Endothelial cell of umbilical vein (primary cell): ENCODE data around the gene PRMT9. TPM values are rescaled to one million over a fixed set of nuclear protein-coding genes. Genes with fewer than 3 reads are reported as not detected.

Source experiments
- BruUV-seq: library from RNA; stranded (reverse); fragments of 400-500 nt; replicated peaks from 2 replicates; lab custom pipeline; 2021; lab: Mats Ljungman, UMichigan
- CTCF ChIA-PET: fragments of 300-600, 350-600 bp; sonication (Branson Sonifier 250); formaldehyde crosslinking; loops from one replicate; lab custom pipeline; 2021; ENCODE audit warnings: antibody characterized with exemption, inconsistent platforms; lab: Charles Lee
- POLR2A ChIA-PET: fragments of 300-600, 350-600 bp; sonication (Branson Sonifier 250); formaldehyde crosslinking; loops from one replicate; lab custom pipeline; 2021; ENCODE audit warnings: antibody characterized with exemption, inconsistent platforms; lab: Charles Lee
- DNase-seq: peaks from one replicate; pipeline ENCODE4 v3.0.0-alpha.2; 2011; ENCODE audit warnings: low read depth, low spot score
- FAIRE-seq: peaks from 2 replicates; lab custom pipeline; 2011; peaks lifted over from hg19 to GRCh38; lab: Jason Lieb, UNC
- H2AFZ ChIP-seq: 2 replicates; pipeline ENCODE4 v1.6.0; 2012; ENCODE audit warnings: low read depth, low read length, control low read depth, inconsistent platforms
- H3K27ac ChIP-seq: 2 replicates; pipeline ENCODE4 v1.5.1; 2011; ENCODE audit warnings: low read depth, mild to moderate bottlenecking, control low read depth, low read length, moderate library complexity; ENCODE audit not compliant: insufficient read depth
- H3K27me3 ChIP-seq, 2 experiments: 2 replicates each; pipeline versions ENCODE4 v1.6.0 to v1.6.1; 2011; ENCODE audit warnings: low read length in 2 of 2, mixed read lengths in 1 of 2; ENCODE audit not compliant: control insufficient read depth in 2 of 2, insufficient read depth in 2 of 2
- H3K36me3 ChIP-seq, 2 experiments: 2 replicates in 1 of 2; 3 replicates in 1 of 2; pipeline ENCODE4 v1.5.1; 2011; ENCODE audit warnings: low read length in 2 of 2, mild to moderate bottlenecking in 1 of 2, moderate library complexity in 1 of 2; ENCODE audit not compliant: control insufficient read depth in 2 of 2, insufficient read depth in 2 of 2; ENCODE audit errors: extremely low read depth in 1 of 2
- H3K4me1 ChIP-seq: 3 replicates; pipeline ENCODE4 v1.5.1; 2011; ENCODE audit warnings: mild to moderate bottlenecking, low read length; ENCODE audit not compliant: control insufficient read depth, insufficient read depth; ENCODE audit errors: extremely low read depth
- H3K4me2 ChIP-seq: 2 replicates; pipeline ENCODE4 v1.6.1; 2011; ENCODE audit warnings: low read length, control low read depth, mixed read lengths; ENCODE audit not compliant: insufficient read depth
- H3K4me3 ChIP-seq, 3 experiments: fragments of 200-600 bp in 1 of 3; sonication (generic), shearing (Covaris generic) in 1 of 3; replicated peaks in 1 of 3; 2 replicates each; pipeline ENCODE4 v1.5.1; 2011 to 2016; ENCODE audit warnings: control low read depth in 3 of 3, low read length in 3 of 3, mild to moderate bottlenecking in 2 of 3, inconsistent platforms in 1 of 3, low read depth in 1 of 3, moderate library complexity in 1 of 3; ENCODE audit not compliant: insufficient read depth in 1 of 3
- H3K79me2 ChIP-seq: 2 replicates; pipeline ENCODE4 v1.6.0; 2012; ENCODE audit warnings: low read length, inconsistent platforms; ENCODE audit not compliant: control insufficient read depth, insufficient read depth
- H3K9ac ChIP-seq: replicated peaks from 2 replicates; pipeline ENCODE3; 2011; ENCODE audit warnings: low read length, control low read depth; ENCODE audit not compliant: insufficient read depth; ENCODE audit errors: extremely low read depth
- H3K9me1 ChIP-seq: replicated peaks from 3 replicates; pipeline ENCODE4 v1.6.0; 2011; ENCODE audit warnings: mild to moderate bottlenecking, low read length; ENCODE audit not compliant: control insufficient read depth, insufficient read depth; ENCODE audit errors: extremely low read depth
- H3K9me3 ChIP-seq: replicated peaks from 2 replicates; pipeline ENCODE4 v1.5.1; 2012; ENCODE audit warnings: low read length, inconsistent platforms; ENCODE audit not compliant: control insufficient read depth, insufficient read depth
- H4K20me1 ChIP-seq: replicated peaks from 2 replicates; pipeline ENCODE3; 2011; ENCODE audit warnings: mild to moderate bottlenecking, low read length; ENCODE audit not compliant: control insufficient read depth, insufficient read depth; ENCODE audit errors: extremely low read depth
- GATA2 ChIP-seq: IDR thresholded peaks from 2 replicates; pipeline ENCODE4 v1.7.0; 2011; ENCODE audit warnings: low read depth, mild to moderate bottlenecking, moderate library complexity, mixed read lengths, low read length; ENCODE audit not compliant: insufficient read length, insufficient read depth
- MAX ChIP-seq: IDR thresholded peaks from 2 replicates; pipeline ENCODE4 v1.6.1; 2011; ENCODE audit not compliant: insufficient read depth, insufficient read length
- MYC ChIP-seq: IDR thresholded peaks from one replicate; pipeline ENCODE4 v1.6.1; 2011; ENCODE audit warnings: mild to moderate bottlenecking, low read depth, low read length
- POLR2A ChIP-seq: IDR thresholded peaks from 2 replicates; pipeline ENCODE4 v1.6.1; 2012; ENCODE audit warnings: low read depth, mild to moderate bottlenecking, control low read depth, low read length
- POLR2AphosphoS5 ChIP-seq: IDR thresholded peaks from 2 replicates; pipeline ENCODE4 v1.6.1; 2012; ENCODE audit warnings: low read depth, mild to moderate bottlenecking, control low read depth, low read length, moderate library complexity; ENCODE audit not compliant: insufficient read depth
- dilution Hi-C: fragments of 300-500 bp; cut with MboI; formaldehyde crosslinking; loops from one replicate; pipeline ENCODE4 v1.15.0; 2019; ENCODE audit warnings: low sequenced_read_pairs; ENCODE audit not compliant: extremely low pct_ligation_motif_present
- intact Hi-C: fragments of 100-400 bp; cut with micrococcal nuclease; formaldehyde crosslinking; loops from one replicate; pipeline ENCODE4 v1.10.0; 2022
- polyA plus RNA-seq, 4 experiments: library from polyadenylated mRNA; depleted of rRNA in 3 of 4; stranded (reverse) in 3 of 4; unstranded in 1 of 4; fragments of >200 nt; gene quantifications; 2 replicates each; pipeline versions ENCODE4 v1.2.1 to v1.2.3, GENCODE V29; 2011 to 2012; ENCODE audit warnings: missing spikeins in 1 of 4
- total RNA-seq: library from RNA; stranded (reverse); gene quantifications from 2 replicates; pipeline ENCODE4 v1.2.3, GENCODE V29; 2021
- TF ChIP-seq, protein P1 (sequence below), 2 donors: IDR thresholded peaks; 1 replicate in 1 of 2; 2 replicates in 1 of 2; pipeline ENCODE4 v1.5.1; 2011; ENCODE audit warnings: low read length in 2 of 2, mild to moderate bottlenecking in 2 of 2, moderate library complexity in 2 of 2, control low read depth in 1 of 2, inconsistent platforms in 1 of 2, low read depth in 1 of 2; ENCODE audit not compliant: insufficient read depth in 1 of 2; ENCODE audit errors: extremely low read depth in 1 of 2

PRMT9 gene
- total and polyA plus RNA-seq, 2 donors (not counting 3 experiments of a cell fraction or from before 2014, with no cell fraction given), result 3.2 to 9.0 TPM

DNA sequence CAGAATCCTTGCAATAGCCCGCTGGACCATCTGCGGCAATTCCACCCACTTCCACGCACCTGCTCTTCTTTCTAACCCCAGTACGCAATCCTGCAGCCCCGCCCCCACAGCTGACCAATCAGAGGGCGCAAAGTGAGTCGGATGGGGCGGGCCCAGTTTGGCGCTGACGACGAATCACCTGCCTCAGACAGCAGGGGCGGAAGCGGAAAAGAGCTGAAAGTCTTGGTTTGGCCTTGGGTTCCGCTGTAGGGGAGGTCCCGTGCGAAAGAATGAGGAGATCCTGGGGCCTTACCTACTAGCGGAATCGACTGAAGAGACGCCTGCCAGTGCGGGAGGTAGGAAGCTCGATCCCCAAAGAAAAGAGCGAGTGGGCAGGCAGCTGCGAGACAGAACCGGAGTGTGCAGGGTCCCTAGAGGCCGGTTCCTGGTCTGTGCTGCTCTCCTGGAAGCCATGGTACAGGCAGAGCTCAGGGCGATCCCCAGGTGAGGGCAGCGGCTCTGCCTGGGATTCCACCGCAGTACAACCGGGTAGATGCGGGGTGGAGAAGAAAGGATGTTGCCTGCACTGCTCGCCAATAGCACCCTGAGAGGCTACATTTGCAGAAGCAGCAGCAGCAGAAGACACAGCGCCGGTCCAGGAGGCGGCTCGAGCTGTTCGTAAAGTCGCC, 66.7 kb downstream of the PRMT9 start, which contains the start of gene TMEM184C:
Gene TMEM184C (plus strand): TSS at position 225 of the 668 bp plus-strand sequence. CDS start 560 bp downstream, outside the sequence.
- FAIRE-seq (peak; percentile 87), DNase-seq (peak; percentile 96)
- peaks cover 9% of the 10 kb centered on the region for H3K4me1 ChIP-seq
- peaks cover 28% of the 10 kb centered on the region for H3K79me2 ChIP-seq
- dilution Hi-C loops (no loop called here), intact Hi-C loops (loop anchor here (1.0 to 10.0 kb wide), 3 partner anchors 67 to 827 kb away; partner anchors contain the start of genes NR3C2 and PRMT9)
- TSS peak; percentile 48 for BruUV-seq
- peaks cover 3% of the 10 kb centered on the region for H3K9me1 ChIP-seq
- peaks cover 8 to 12% of the 10 kb centered on the region in 2 experiments for H3K27me3 ChIP-seq
- peaks cover 0 to 3% of the 10 kb centered on the region in 2 experiments for H3K36me3 ChIP-seq
- peak within 1 kb of the TSS; percentile 79 for H3K9ac ChIP-seq
- H2AFZ ChIP-seq, result peak within 1 kb of the TSS; percentile 92
- H3K9me3 ChIP-seq, result no peaks in the 10 kb centered on the region
- H3K27ac ChIP-seq, result peak within 1 kb of the TSS; percentile 48
- ChIA-PET POLR2A (interaction anchor here (1.5 kb wide), 1 partner anchor 67 kb away, joined by 5 read pairs; the partner anchor contains the start of gene PRMT9), CTCF (interaction anchor here (0.9 to 4.1 kb wide), 10 partner anchors 12 to 249 kb away, joined by 3 to 73 read pairs (median 4); partner anchors contain the start of genes ARHGAP10 and PRMT9)
- H3K4me3 ChIP-seq, result peak within 1 kb of the TSS; percentile 30 to 93 (median 90)
- TF ChIP-seq POLR2A (peak; percentile 84), GATA2 (no peak), POLR2AphosphoS5 (peak; percentile 75), MAX (peak; percentile 4), MYC (no peak)
- TF ChIP-seq, protein P1, sequence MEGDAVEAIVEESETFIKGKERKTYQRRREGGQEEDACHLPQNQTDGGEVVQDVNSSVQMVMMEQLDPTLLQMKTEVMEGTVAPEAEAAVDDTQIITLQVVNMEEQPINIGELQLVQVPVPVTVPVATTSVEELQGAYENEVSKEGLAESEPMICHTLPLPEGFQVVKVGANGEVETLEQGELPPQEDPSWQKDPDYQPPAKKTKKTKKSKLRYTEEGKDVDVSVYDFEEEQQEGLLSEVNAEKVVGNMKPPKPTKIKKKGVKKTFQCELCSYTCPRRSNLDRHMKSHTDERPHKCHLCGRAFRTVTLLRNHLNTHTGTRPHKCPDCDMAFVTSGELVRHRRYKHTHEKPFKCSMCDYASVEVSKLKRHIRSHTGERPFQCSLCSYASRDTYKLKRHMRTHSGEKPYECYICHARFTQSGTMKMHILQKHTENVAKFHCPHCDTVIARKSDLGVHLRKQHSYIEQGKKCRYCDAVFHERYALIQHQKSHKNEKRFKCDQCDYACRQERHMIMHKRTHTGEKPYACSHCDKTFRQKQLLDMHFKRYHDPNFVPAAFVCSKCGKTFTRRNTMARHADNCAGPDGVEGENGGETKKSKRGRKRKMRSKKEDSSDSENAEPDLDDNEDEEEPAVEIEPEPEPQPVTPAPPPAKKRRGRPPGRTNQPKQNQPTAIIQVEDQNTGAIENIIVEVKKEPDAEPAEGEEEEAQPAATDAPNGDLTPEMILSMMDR (IDR thresholded peaks at IDR 0.05; ENCODE audit: extremely low read depth in 1 of 2, insufficient read depth in 1 of 2, low read depth in 1 of 2, low read length in 2 of 2), result peak in 1 of 2 donors; percentile 16
- peak within 1 kb of the TSS; percentile 96 for H3K4me2 ChIP-seq
- peaks cover 3% of the 10 kb centered on the region for H4K20me1 ChIP-seq
